HTR-8/SVneo (cell line): ENCODE measurements around the gene DYNLT1.
"Not testable (repeated sequence)": the region's sequence is repeated elsewhere in the genome, so short reads cannot be mapped to it uniquely, and the experiment has no call there.

Experiments
- DNase-seq: peaks from one replicate; pipeline ENCODE4 v3.0.0; 2011; ENCODE audit warnings: low spot score, mixed read lengths; ENCODE audit not compliant: insufficient read length
- FAIRE-seq: peaks from 2 replicates; lab custom pipeline; 2011; peaks lifted over from hg19 to GRCh38; lab: Jason Lieb, UNC

The DYNLT1 gene

GRCh38 chr6:158645064-158646022 is 800 bp upstream of the DYNLT1 start:
- no peak for DNase-seq
- FAIRE-seq: no peak

DNA sequence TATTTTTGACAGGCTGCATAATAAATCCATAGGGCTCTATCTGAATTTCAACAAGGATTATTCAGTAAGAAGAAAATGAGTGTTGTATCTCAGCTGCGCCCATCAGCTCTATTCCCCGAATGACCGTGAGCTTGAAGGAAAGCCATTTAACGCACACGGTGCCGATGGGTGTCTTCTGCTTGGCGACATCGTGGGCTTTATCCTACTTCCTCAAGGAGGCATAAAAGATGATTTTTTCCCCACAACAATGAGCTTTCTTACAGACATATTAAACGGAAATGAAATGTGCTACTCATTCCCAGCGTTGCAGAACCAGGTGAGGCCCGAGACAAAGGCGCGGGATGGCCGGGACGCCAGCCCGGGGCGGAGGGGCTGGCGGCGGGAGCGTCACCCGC is 710 bp downstream of the DYNLT1 start:
- FAIRE-seq (no peak), DNase-seq (no peak)

DNA sequence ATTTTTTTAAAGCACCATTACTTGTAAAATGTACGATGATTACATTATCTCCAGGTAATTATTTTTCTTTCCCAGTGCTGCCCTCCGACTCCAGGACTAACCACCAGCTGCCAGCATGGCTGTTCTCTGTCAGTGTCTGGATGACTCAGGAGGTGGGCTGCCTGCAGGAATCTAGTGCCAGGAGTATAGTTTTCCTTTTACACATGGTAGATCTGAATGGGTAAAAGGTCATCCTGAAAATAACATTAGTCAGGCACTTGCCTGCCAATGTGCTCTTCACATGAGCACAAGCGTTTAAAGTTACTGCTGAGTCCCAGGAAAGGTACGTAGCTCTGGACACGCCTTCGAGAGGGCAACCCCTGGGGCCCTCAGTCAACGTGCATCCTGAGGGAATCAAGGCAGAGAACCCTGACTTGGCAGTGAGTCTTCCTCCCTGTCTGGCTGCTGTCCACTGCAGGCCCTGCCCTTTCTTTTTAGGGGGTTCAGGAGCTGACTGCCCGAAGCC is 2.4 kb downstream of the DYNLT1 start:
- DNase-seq (peak; percentile 65), FAIRE-seq (no peak)

DNA sequence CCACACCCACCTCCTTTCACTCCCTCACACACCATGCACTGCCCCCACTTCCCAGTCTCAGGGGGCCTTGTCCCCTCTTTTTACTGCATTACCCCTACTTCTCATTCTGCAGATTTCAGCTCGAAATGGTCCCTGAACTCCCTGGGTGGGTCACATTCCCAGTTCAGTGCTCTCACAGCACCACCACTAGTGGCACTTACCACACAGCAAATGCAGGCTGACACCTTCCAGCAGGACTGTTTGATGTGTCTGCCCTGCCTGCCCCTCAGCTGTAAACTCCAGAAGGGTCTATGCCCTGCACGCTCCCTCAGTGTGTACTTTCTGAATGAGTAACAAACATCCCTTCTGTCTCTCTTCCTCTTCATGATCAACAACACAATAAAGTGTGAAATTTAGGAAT is 4.0 kb downstream of the DYNLT1 start:
- DNase-seq (no peak), FAIRE-seq (no peak)

DNA sequence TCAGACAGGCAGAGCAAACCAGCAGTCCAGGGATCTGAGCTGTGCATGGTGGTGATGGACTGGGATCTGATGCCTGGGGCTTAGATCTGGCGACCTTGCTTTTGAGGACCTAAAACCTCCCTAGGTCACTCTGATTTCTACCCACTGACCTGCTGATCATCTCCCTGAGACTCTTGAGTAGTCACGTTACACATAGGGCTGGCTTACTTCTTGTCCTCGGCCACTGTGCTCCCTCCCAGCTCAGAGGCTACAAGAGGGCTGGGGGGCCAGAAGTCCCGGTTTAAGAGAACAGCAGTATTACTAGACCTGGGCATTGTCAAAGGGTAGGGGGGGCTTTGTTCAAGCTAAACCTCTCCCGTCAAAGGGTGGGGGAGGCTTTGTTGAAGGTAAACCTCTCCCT is 5.5 kb downstream of the DYNLT1 start:
- FAIRE-seq: no peak
- DNase-seq: no peak

DNA sequence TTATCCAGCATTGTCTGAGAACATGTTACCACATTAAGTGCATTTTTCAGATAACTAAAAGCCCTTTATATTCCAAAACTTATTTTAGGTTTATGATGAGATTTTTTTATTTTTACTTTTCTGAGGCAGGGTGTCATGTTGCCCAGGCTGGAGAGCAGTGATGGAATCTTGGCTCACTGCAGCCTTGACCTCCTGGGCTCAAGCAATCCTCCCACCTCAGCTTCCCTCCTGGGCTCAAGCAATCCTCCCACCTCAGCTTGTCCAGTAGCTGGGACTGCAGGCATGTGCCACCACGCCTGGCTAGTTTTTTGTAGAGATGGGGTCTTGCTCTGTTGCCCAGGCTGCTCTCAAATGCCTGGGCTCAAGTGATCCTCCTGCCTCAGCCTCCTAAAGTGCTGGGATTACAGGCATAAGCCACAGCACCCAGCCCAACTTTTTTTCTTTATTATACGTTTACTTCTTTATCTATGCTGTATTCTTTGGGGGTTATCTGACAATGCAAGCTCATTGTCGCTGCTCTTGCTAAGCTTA is 6.2 kb downstream of the DYNLT1 start:
- FAIRE-seq (no peak), DNase-seq (no peak)

DNA sequence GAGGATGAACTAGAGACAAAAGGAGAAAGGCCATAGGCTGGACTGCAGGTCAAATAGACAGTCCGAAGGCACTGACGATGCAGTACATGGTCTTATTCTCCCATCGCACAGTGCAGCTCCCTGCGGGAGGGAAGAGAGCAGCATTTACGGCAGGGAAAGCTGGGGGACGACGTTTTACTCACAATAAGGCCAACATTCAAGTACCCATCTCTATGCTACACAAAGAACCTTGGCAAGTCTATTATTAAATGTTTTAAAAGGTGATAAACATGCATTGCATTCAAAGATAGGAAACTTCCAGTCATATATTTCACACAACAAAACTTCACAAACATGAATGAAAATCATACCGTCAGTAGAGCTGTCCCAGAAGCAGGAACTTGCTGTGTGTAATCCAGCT is 7.8 kb downstream of the DYNLT1 start:
- no peak for FAIRE-seq
- no peak for DNase-seq

GRCh38 chr6:158635427-158636073 is 9.0 kb downstream of the DYNLT1 start:
- FAIRE-seq (no peak), DNase-seq (no peak)

GRCh38 chr6:158634695-158635426 is 9.7 kb downstream of the DYNLT1 start:
- DNase-seq (no peak), FAIRE-seq (no peak)

DNA sequence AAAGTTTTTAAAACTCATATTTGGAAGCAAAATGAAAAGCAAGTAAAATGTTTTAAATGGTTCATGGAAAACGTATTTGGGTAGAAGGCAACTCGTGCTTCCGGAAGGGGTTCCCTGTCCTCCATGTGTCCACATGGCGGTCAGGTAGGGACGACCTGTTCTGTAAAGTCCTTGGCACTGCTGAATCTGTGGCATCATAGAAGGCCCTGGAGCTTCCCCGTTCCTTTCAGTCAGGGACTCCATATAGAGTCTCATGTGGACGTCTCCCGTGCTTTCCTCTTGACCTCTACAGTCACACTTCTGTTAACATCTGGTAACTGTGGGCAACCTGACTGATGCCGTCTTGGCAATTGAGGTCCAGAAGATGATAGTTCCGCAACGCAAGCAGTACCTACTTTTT is 11.4 kb downstream of the DYNLT1 start:
- no peak for DNase-seq
- FAIRE-seq: no peak

DNA sequence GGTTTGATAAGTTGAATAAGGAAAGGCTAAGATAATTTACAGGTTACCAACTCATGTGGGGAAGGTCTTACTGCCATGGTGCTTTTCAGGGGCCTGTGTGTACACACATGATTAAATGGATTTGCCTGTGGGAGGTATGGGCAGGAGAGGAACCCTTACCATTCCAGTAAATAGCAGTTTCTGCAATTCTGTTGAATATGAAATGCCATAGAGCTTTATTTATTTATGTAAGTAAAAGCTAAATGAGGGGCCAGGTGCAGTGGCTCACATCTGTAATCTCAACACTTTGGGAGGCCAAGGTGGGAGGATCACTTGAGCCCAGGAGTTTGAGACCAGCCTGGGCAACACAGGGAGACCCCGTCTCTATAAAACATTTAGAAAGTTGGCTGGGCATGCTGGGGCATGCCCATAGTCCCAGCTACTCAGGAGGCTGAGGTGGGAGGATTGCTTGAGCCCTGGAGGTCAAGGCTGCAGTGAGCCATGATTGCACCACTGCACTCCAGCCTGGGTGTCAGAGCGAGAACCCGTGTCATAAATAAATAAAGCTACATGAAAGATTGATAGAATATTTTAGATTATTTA is 11.9 kb downstream of the DYNLT1 start:
- not testable (repeated sequence) for DNase-seq, FAIRE-seq

DNA sequence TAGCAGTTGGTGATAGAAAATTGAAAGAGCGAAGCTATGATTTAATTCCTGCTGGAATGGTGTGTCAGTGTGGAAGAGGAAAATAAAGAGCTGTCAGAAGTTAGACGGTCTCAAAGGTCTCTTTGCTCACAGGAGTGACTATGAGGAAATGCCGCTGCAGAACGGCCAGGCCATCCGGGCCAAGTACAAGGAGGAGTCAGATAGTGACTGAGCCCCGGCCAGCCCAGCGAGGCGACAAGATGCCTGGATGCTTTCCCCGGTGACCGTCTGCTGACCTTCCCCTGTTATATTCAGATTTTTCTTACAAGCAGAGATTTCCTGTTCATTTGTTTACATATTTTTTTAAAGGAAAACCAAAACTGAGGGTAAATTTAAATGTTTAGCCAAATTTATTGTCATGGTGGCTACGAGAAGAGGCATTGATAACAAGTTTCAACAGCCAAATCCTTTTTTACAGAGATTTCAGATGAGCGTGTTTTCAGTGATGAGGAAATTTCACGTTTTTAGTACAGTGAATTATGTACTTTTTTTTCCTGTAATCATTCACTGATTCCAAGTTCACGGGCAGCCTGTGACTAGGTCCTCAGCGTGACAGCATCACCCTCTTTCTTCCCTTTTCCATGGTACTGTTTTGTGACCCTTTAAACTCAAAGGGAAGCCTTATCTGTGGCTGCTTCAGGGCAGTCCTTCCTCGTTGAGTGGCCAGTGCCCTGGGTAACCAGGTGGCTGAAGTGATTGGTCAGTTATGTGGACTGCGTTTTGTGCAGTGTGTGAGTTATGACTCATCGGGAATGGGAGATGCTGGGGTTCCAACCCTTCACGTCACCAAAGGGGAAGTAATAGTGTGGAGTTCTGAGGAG is 12.6 kb downstream of the DYNLT1 start:
- DNase-seq (peak; percentile 75), FAIRE-seq (peak; percentile 93)

DNA sequence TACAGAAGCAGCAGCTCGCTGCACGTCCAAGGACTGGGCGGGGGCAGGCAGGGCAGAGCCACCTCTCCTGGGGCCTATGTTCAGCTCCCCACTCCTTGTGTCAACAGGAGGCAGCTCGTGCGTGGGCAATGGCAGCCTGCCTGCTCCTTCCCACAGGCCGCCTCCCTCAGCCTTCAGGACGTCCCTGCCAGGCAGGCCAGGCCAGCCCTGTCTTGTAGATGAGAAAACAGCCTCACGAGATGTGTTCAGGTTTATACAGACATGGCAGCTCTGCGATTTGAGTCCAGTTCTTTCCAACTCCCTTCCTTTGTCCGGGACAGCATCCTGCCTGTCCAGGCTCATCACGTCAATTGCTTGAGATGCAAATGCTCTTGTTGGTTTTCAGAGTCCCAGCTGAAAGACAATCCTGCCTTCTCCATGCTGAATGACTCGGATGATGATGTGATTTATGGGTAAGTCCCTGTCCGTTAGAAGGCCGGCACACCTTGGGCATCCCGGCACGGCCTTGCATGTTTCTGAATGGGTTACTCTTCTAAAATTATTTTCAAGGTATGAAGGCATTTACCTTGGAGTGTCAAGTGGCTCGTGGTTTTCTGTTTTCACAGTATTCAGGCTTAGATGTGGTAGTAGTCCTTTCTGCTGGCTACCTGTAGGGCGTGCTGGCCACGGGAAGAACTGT is 13.5 kb downstream of the DYNLT1 start:
- FAIRE-seq (no peak), DNase-seq (no peak)

DNA sequence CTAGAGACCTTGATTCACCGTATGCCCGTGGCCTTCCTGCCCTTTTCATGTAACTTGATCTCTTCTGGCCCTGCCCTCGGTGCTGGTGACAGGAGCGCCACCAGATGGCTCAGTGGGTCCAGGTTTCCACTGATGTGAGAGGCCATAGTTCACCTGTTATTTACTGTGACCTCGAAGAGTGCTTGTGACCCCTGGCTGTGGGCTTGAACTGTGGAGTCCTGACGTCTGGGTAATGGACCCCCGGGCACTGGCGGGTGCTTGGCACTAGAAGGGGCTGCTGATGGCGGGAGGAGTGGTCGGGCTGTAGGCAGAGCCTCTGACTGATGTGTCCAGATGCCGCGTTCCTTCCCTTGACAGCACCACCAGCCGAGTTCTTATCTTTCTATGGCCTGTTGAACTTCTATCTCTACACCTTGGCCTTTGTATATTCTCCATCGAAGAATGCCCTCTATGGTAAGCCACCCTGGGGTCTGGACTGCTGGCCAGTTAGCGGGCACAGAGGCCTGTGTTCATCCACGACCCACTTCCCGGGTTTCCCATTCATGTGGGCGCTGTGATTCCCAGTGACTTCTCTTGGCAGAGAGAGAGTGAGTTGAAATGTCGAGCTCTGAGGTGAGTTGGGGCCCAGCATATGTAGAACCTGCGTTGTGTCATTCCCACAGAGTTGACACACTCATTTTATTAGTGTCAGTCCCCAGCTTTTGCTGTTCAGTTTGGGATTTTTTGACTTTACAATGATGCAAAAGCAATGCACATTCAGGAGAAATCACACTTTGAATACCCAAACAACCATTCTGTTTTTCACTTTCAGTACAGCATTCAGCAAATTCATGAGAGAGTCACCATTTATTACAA is 14.9 kb downstream of the DYNLT1 start:
- no peak for FAIRE-seq
- DNase-seq: no peak

DNA sequence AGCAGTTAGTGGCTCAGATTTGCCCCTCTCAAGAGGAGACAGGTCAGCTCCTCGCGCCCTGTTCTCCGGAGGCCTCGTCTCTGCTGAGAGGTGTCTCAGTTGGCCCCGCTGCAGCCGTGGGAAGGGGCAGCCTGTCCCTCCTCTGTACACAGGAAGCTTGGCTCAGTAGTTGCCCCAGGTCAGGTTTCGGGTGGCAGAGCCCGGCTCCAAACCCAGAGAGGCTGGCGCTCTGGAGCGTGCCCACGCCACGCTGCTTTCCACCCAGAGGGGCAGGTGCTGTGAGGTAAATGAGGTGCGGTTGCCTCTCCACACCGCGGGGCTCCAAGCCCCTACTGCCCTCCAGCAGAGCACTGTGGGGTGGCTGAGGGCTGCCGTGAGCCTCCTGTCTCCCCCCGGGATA is 16.0 kb downstream of the DYNLT1 start:
- no peak for FAIRE-seq
- no peak for DNase-seq

GRCh38 chr6:158627940-158628211 is 16.7 kb downstream of the DYNLT1 start:
- FAIRE-seq (no peak), DNase-seq (no peak)

GRCh38 chr6:158627168-158627939 is 17.2 kb downstream of the DYNLT1 start:
- no peak for DNase-seq
- FAIRE-seq: no peak
